Skeletal muscle tissue (tissue), 4 donors: ENCODE measurements around the gene PTMS. TPM values are rescaled to one million over a fixed set of nuclear protein-coding genes. Genes with fewer than 3 reads are reported as not detected.

Source experiments
- H3K27ac ChIP-seq: one replicate; pipeline ENCODE4 v1.7.0; 2013; ENCODE audit warnings: mild to moderate bottlenecking, low read depth, low read length, inconsistent platforms
- H3K27me3 ChIP-seq, 3 donors: one replicate each; pipeline ENCODE4 v1.7.0; 2013; ENCODE audit warnings: low read length in 3 of 3; ENCODE audit not compliant: control insufficient read depth in 3 of 3, insufficient read depth in 3 of 3
- H3K36me3 ChIP-seq, 3 donors: one replicate each; pipeline ENCODE4 v1.7.0; 2013; ENCODE audit warnings: low read length in 3 of 3; ENCODE audit not compliant: control insufficient read depth in 3 of 3, insufficient read depth in 3 of 3
- H3K4me1 ChIP-seq, 3 donors: one replicate each; pipeline ENCODE4 v1.7.0; 2013; ENCODE audit warnings: low read length in 3 of 3, mild to moderate bottlenecking in 3 of 3; ENCODE audit not compliant: control insufficient read depth in 3 of 3, insufficient read depth in 3 of 3
- H3K4me3 ChIP-seq, 3 donors: one replicate each; pipeline ENCODE4 v1.7.0; 2013; ENCODE audit warnings: low read length in 3 of 3
- H3K9ac ChIP-seq, 3 donors: one replicate each; pipeline ENCODE4 v1.7.0; 2013; ENCODE audit warnings: low read length in 3 of 3, mild to moderate bottlenecking in 3 of 3, moderate library complexity in 2 of 3, low read depth in 1 of 3
- H3K9me3 ChIP-seq, 3 donors: one replicate each; pipeline ENCODE4 v1.7.0; 2013; ENCODE audit warnings: low read length in 3 of 3; ENCODE audit not compliant: control insufficient read depth in 3 of 3
- total RNA-seq: library from RNA; depleted of rRNA; stranded (reverse); fragments of >200 nt; gene quantifications from one replicate; pipeline ENCODE4 v1.2.3, GENCODE V29; 2014
- donor health status: Osteomylitis.

Gene PTMS
- total RNA-seq, 1 donor from 2014 or later, result 40.2 TPM

- Histone ChIP-seq H3K27me3 (peaks cover 21 to 47% (median 21%) of the 10 kb centered on the region in 3 donors), H3K9ac (no peak overlapping the region), H3K4me3 (no peak overlapping the region), H3K36me3 (no peaks in the 10 kb centered on the region), H3K9me3 (no peaks in the 10 kb centered on the region), H3K27ac (no peak overlapping the region), H3K4me1 (peaks cover 7 to 14% (median 11%) of the 10 kb centered on the region in 3 donors)
Measured at GRCh38 chr12:6818645-6819044, 52.5 kb downstream of the PTMS start.

GRCh38 chr12:6819106-6820030, 53.2 kb downstream of the PTMS start:
- Histone ChIP-seq H3K9me3 (no peaks in the 10 kb centered on the region), H3K9ac (no peak overlapping the region), H3K36me3 (no peaks in the 10 kb centered on the region), H3K4me1 (peaks cover 7 to 14% (median 11%) of the 10 kb centered on the region in 3 donors), H3K4me3 (no peak overlapping the region), H3K27me3 (peaks cover 19 to 49% (median 26%) of the 10 kb centered on the region in 3 donors), H3K27ac (no peak overlapping the region)

- Histone ChIP-seq H3K9me3 (no peaks in the 10 kb centered on the region), H3K4me3 (no peak overlapping the region), H3K27ac (no peak overlapping the region), H3K9ac (no peak overlapping the region), H3K4me1 (peaks cover 11 to 14% (median 11%) of the 10 kb centered on the region in 3 donors), H3K27me3 (peaks cover 20 to 50% (median 33%) of the 10 kb centered on the region in 3 donors), H3K36me3 (no peaks in the 10 kb centered on the region)
Measured at GRCh38 chr12:6820166-6820565, 54.0 kb downstream of the PTMS start.

Other genes starting within 250 kb of the PTMS start
- gene GAPDH, start 231.8 kb upstream of the PTMS start, total RNA-seq, result 5,507 TPM
- gene IFFO1, start 210.3 kb upstream of the PTMS start, total RNA-seq, result 8.9 TPM
- gene NOP2, start 198.1 kb upstream of the PTMS start, total RNA-seq, result 6.3 TPM
- gene CHD4, start 159.0 kb upstream of the PTMS start, total RNA-seq, result 211 TPM
- gene LPAR5, start 130.4 kb upstream of the PTMS start, total RNA-seq, result 1.0 TPM
- 1.0 TPM for gene ACRBP, start 118.9 kb upstream of the PTMS start, total RNA-seq
- 38.1 TPM for gene ING4, start 103.2 kb upstream of the PTMS start, total RNA-seq
- 8.4 TPM for gene ZNF384, start 77.0 kb upstream of the PTMS start, total RNA-seq
- under 0.01 TPM for gene PIANP, start 65.5 kb upstream of the PTMS start, total RNA-seq
- gene COPS7A, start 42.3 kb upstream of the PTMS start, total RNA-seq, result 30.8 TPM
- gene MLF2, start 13.2 kb upstream of the PTMS start, total RNA-seq, result 73.6 TPM
- gene LAG3, start 6.2 kb downstream of the PTMS start, total RNA-seq, result not detected
- gene CD4, start 23.2 kb downstream of the PTMS start, total RNA-seq, result 6.8 TPM
- 8.9 TPM for gene GPR162, start 55.5 kb downstream of the PTMS start, total RNA-seq
- gene P3H3, start 62.0 kb downstream of the PTMS start, total RNA-seq, result 19.8 TPM
- 3.7 TPM for gene GNB3, start 74.6 kb downstream of the PTMS start, total RNA-seq
- gene CDCA3, start 84.9 kb downstream of the PTMS start, total RNA-seq, result 3.1 TPM
- 61.6 TPM for gene USP5, start 85.8 kb downstream of the PTMS start, total RNA-seq
- 1,878 TPM for gene TPI1, start 101.2 kb downstream of the PTMS start, total RNA-seq
- 3.1 TPM for gene SPSB2, start 106.9 kb downstream of the PTMS start, total RNA-seq
- 12.5 TPM for gene LRRC23, start 138.5 kb downstream of the PTMS start, total RNA-seq
- 2.6 TPM for gene ENO2, start 148.2 kb downstream of the PTMS start, total RNA-seq
- 7.3 TPM for gene ATN1, start 161.6 kb downstream of the PTMS start, total RNA-seq
- gene RNU7-1, start 177.5 kb downstream of the PTMS start, total RNA-seq, result not detected
- 205 TPM for gene C12orf57, start 177.7 kb downstream of the PTMS start, total RNA-seq
- gene PTPN6, start 185.0 kb downstream of the PTMS start, total RNA-seq, result 7.8 TPM
- gene PHB2, start 204.3 kb downstream of the PTMS start, total RNA-seq, result 273 TPM
- 28.2 TPM for gene EMG1, start 204.6 kb downstream of the PTMS start, total RNA-seq